ENCODE results near the gene ZNF469. TPM values are rescaled to one million over a fixed set of nuclear protein-coding genes. Genes with fewer than 3 reads are reported as not detected.

Gene ZNF469
- total RNA-seq, 2 donors from 2014 or later, result 4.5 to 11.3 TPM

DNA sequence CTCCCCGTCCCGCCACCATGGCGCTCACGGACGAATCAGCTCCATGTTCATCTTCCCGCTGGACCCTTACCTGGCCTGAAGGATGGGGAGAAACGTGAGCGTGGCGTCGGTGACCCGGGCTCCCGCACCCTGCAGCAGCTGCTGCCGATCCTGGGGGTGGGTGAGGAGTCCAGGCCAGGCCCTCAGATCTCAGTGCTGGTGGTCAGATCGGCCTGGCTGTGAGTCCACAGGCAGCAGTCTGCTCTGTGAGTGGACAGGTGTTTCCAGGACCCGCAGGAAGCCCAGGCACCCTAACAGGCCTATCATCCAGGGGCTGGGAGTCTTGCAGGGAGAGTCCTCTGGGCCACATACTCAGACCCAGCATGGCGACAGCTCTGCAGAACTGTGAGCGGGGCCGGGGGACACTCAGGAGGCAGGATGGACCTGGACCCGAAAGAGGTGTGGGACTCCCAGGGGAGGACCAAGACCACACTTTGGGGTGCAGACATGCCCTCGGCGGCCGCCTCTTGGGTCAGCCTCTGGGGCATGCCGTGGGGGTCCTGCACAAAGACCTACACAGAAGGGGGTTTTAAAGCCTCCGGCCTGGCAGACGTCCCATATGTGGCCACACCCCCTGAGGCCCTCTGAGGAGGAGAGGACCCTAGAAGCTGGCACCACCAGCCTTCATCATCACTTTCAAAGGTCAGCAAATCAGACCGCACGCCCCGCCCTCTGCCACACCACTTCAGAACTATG lies 27.2 kb upstream of the ZNF469 start:
- no peaks in the 10 kb centered on the region for H3K4me1 ChIP-seq (ENCODE audit: control insufficient read depth in 1 of 2, low read depth in 2 of 2)
- no peaks in the 10 kb centered on the region for H3K27me3 ChIP-seq (replicated peaks; ENCODE audit: insufficient read depth)
- ATAC-seq (ENCODE audit: insufficient number of reproducible peaks, low FRiP score, low read depth) (no peak), DNase-seq (ENCODE audit: low spot score) (no peak)
- H3K36me3 ChIP-seq, result no peaks in the 10 kb centered on the region
- H3K27ac ChIP-seq, result no peak overlapping the region
- H3K4me3 ChIP-seq, result no peak overlapping the region
- TF ChIP-seq, protein P1, sequence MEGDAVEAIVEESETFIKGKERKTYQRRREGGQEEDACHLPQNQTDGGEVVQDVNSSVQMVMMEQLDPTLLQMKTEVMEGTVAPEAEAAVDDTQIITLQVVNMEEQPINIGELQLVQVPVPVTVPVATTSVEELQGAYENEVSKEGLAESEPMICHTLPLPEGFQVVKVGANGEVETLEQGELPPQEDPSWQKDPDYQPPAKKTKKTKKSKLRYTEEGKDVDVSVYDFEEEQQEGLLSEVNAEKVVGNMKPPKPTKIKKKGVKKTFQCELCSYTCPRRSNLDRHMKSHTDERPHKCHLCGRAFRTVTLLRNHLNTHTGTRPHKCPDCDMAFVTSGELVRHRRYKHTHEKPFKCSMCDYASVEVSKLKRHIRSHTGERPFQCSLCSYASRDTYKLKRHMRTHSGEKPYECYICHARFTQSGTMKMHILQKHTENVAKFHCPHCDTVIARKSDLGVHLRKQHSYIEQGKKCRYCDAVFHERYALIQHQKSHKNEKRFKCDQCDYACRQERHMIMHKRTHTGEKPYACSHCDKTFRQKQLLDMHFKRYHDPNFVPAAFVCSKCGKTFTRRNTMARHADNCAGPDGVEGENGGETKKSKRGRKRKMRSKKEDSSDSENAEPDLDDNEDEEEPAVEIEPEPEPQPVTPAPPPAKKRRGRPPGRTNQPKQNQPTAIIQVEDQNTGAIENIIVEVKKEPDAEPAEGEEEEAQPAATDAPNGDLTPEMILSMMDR (IDR thresholded peaks at IDR 0.05), result no peak
- no peaks in the 10 kb centered on the region for H3K9me3 ChIP-seq

DNA sequence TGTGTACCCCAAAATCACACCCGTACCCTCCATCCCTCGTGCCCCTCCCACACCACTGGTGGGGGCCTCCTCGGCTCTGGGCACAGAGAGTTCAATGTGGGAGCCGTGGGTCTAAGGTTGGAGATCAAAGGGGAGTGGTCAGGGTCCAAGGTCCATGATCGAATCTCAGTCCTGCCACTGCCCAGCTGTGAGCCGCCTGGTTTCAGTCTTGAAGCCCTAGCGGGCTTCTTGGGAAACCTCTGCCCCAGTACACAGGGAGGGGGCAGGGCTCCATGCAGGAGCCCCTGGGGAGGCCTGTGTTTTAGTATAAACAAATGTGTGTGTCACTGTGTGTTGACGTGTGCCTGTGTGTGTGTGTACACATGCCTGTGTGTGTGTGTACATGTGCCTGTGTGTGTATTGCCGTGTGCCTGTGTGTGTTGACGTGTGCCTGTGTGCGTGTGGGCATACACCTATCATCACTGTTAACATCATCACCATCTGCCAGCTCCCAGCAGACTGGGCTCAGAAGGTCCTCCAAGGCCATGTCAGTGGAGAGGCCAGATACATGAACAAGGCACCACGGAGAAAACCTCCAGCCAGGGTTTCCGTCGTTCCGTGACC lies 26.5 kb upstream of the ZNF469 start:
- TF ChIP-seq, protein P1 (IDR thresholded peaks at IDR 0.05), result no peak
- no peaks in the 10 kb centered on the region for H3K27me3 ChIP-seq (replicated peaks; ENCODE audit: insufficient read depth)

DNA sequence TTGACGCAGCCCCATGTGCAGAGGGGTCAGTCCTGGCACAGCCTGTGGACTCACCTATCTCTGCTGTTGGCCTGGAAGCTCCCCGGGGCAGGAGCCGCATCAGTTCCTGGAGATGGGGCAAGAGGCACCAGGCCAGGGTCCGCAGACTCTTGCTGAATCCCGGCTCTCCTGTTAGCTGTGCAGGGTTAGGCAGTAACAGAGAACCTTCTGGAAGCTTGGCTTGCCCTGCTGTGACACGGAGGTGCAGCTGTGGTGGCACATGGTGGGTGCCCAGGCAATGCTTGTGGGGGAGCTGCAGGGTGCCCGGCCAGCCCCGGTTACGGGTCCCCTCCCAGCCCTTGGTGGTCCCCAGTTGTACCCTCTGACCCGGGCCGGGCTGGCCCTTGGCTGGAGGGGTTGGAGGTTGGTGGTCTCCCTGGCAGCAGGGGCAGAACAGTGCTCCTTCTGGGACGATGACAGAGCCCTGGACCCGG lies 26.0 kb upstream of the ZNF469 start:
- TF ChIP-seq, protein P1 (IDR thresholded peaks at IDR 0.05), result no peak
- no peaks in the 10 kb centered on the region for H3K27me3 ChIP-seq (replicated peaks; ENCODE audit: insufficient read depth)
- DNase-seq (ENCODE audit: low spot score), result no peak
- no peak for ATAC-seq (ENCODE audit: insufficient number of reproducible peaks, low FRiP score, low read depth)
- H3K36me3 ChIP-seq, result no peaks in the 10 kb centered on the region
- H3K4me3 ChIP-seq, result no peak overlapping the region
- no peak overlapping the region for H3K27ac ChIP-seq
- H3K9me3 ChIP-seq, result no peaks in the 10 kb centered on the region
- H3K4me1 ChIP-seq (ENCODE audit: control insufficient read depth in 1 of 2, low read depth in 2 of 2), result no peaks in the 10 kb centered on the region

More for the DNA sequence above, 26.5 kb upstream of the ZNF469 start:
- Histone ChIP-seq H3K36me3 (no peaks in the 10 kb centered on the region), H3K4me1 (ENCODE audit: control insufficient read depth in 1 of 2, low read depth in 2 of 2) (no peaks in the 10 kb centered on the region), H3K4me3 (no peak overlapping the region), H3K9me3 (no peaks in the 10 kb centered on the region), H3K27ac (no peak overlapping the region)
- no peak for ATAC-seq (ENCODE audit: insufficient number of reproducible peaks, low FRiP score, low read depth)
- no peak for DNase-seq (ENCODE audit: low spot score)

- no peaks in the 10 kb centered on the region for H3K27me3 ChIP-seq (replicated peaks; ENCODE audit: insufficient read depth)
- H3K27ac ChIP-seq, result no peak overlapping the region
- TF ChIP-seq, protein P1 (IDR thresholded peaks at IDR 0.05), result no peak
- peaks cover 2% of the 10 kb centered on the region for H3K9me3 ChIP-seq
- H3K4me1 ChIP-seq (ENCODE audit: control insufficient read depth in 1 of 2, low read depth in 2 of 2), result no peaks in the 10 kb centered on the region
- no peak overlapping the region for H3K4me3 ChIP-seq
- ATAC-seq (ENCODE audit: insufficient number of reproducible peaks, low FRiP score, low read depth) (no peak), DNase-seq (ENCODE audit: low spot score) (no peak)
- no peaks in the 10 kb centered on the region for H3K36me3 ChIP-seq
Measured at GRCh38 chr16:88357317-88358022, 25.3 kb upstream of the ZNF469 start.

GRCh38 chr16:88358023-88358420 lies 24.7 kb upstream of the ZNF469 start:
- TF ChIP-seq, protein P1 (IDR thresholded peaks at IDR 0.05), result no peak
- no peaks in the 10 kb centered on the region for H3K36me3 ChIP-seq
- H3K27ac ChIP-seq, result no peak overlapping the region
- H3K9me3 ChIP-seq, result peaks cover 7% of the 10 kb centered on the region
- no peak for ATAC-seq (ENCODE audit: insufficient number of reproducible peaks, low FRiP score, low read depth)
- H3K4me1 ChIP-seq (ENCODE audit: control insufficient read depth in 1 of 2, low read depth in 2 of 2), result no peaks in the 10 kb centered on the region
- H3K4me3 ChIP-seq, result no peak overlapping the region
- no peaks in the 10 kb centered on the region for H3K27me3 ChIP-seq (replicated peaks; ENCODE audit: insufficient read depth)
- no peak for DNase-seq (ENCODE audit: low spot score)

All from thoracic aorta (tissue), 2 donors.